ENCODE measurements around the gene LMAN2. TPM values are rescaled to one million over a fixed set of nuclear protein-coding genes. Genes with fewer than 3 reads are reported as not detected.

LMAN2 gene
- total RNA-seq, 4 donors from 2014 or later: 144 to 179 (median 154) TPM

DNA sequence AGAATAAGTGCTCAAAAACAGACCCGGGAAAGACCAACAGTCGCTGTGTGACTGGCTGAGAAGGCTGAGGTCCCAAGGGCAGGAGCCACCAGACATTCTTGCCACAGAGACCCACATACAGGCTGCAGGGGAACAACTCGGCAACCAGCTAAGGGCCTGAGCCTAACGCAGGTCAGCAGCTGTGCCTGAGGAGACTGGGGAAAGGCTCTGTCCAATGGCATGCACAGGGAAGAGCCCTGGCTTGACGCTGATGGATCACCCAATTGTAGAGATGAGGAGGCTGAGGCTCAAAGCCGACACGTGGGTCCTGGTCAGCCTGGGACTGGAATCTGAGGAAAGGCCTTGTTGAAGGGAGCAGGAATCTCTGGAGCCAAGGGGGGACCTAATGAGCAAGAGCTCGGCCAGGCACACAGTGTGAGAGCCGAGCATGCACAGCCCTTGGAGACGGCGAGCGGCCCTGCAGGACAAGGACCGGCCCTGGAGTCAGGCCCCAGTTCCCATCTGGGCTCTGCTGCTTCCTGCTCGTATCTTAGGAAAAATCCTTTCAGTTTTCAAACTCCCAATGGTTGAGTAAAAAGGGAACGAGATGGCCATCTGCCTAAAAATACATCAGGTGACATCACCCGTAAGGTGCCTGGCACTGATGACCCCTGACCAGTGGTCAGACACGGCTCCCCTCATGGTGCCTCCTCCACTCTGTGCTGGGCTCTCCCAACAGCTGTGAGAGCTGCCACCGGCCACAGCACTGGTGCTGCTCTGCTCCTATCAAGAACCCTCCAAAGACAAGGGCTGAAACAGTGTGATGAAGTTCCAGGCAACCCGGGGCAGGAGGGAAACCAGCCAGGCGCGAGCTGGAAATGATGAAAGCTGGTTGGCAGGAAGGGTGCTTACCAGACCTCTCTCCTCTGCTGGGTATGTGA is 16.4 kb downstream of the LMAN2 start:
- Histone ChIP-seq H3K27ac (no peak overlapping the region), H3K9me3 (no peaks in the 10 kb centered on the region), H3K4me1 (no peaks in the 10 kb centered on the region), H3K27me3 (no peaks in the 10 kb centered on the region), H3K4me3 (no peak overlapping the region), H3K36me3 (peaks cover 6 to 98% (median 32%) of the 10 kb centered on the region in 3 donors)
- 88 to 94% methylated on average over 19 to 21 of the region's 21 CpGs for WGBS, 2 donors
- no peak for TF ChIP-seq POLR2A (IDR thresholded peaks at IDR 0.05)
- TF ChIP-seq, protein P1, sequence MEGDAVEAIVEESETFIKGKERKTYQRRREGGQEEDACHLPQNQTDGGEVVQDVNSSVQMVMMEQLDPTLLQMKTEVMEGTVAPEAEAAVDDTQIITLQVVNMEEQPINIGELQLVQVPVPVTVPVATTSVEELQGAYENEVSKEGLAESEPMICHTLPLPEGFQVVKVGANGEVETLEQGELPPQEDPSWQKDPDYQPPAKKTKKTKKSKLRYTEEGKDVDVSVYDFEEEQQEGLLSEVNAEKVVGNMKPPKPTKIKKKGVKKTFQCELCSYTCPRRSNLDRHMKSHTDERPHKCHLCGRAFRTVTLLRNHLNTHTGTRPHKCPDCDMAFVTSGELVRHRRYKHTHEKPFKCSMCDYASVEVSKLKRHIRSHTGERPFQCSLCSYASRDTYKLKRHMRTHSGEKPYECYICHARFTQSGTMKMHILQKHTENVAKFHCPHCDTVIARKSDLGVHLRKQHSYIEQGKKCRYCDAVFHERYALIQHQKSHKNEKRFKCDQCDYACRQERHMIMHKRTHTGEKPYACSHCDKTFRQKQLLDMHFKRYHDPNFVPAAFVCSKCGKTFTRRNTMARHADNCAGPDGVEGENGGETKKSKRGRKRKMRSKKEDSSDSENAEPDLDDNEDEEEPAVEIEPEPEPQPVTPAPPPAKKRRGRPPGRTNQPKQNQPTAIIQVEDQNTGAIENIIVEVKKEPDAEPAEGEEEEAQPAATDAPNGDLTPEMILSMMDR (IDR thresholded peaks at IDR 0.05): no peak
- no peak for TF ChIP-seq EP300 (IDR thresholded peaks at IDR 0.05)
- no peak for DNase-seq (ENCODE audit: low spot score in 2 of 2)

DNA sequence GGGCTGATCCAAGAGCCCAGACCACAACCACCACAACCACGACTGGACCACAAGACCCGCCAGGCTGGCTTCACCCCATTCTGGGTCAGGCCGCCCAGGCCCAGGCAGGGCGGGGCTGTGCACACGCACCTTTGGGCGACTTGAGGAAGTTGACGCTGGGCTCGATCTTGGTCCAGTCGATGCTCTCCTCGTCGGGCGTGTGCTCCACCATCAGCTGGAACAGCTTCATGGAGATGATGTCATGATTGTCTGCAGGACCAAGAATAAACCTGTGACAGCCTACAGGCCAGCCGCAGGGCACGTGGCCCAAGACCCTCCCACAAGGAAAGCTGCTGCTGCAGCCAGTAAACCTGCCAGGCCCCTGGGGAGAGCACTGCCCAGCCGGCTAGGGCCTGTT is 17.3 kb downstream of the LMAN2 start:
- no peaks in the 10 kb centered on the region for H3K9me3 ChIP-seq
- no peaks in the 10 kb centered on the region for H3K4me1 ChIP-seq
- H3K27me3 ChIP-seq: no peaks in the 10 kb centered on the region
- H3K36me3 ChIP-seq: peaks cover 6 to 100% (median 32%) of the 10 kb centered on the region in 3 donors
- no peak for TF ChIP-seq POLR2A (IDR thresholded peaks at IDR 0.05)
- no peak for TF ChIP-seq EP300 (IDR thresholded peaks at IDR 0.05)
- TF ChIP-seq, protein P1 (IDR thresholded peaks at IDR 0.05): no peak
- H3K27ac ChIP-seq: no peak overlapping the region
- WGBS, 2 donors: 75 to 83% methylated on average over 9 to 15 of the region's 15 CpGs
- H3K4me3 ChIP-seq: no peak overlapping the region
- no peak for DNase-seq (ENCODE audit: low spot score in 2 of 2)

DNA sequence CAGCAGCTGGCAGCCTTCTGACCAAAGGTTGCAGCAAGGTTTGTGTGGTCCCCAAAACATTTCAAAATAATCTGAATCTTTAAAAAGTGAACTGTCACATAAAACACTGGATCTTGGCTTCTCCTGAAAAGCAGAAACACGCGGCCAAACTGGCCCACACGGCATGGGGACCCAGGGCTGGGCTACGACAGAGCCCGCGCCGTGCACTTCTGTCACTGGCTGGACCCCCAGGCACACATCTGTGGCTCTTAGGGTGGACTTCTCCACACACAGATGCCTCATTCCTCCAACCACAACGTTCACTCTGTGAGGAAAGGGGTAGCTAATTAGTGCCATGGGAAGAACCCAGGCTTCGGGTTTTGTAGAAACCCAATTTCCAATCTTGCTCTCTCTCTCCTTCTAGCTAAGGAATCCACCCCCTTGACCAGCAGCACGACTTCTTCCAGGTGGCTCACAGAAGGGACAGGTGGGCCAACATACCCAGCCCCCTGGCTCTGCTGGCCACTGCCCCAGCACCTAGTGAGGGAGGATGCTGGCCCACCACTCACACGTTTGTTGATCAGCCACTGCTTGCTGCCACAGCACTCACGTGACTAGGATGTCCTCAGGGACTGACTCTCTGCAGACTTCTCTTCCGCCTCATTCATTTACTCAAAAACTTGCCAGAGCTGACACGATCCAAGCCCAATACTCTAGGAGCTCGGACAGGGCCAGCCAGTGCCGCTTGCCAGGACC is 17.9 kb downstream of the LMAN2 start:
- Histone ChIP-seq H3K4me1 (no peaks in the 10 kb centered on the region), H3K27ac (no peak overlapping the region), H3K27me3 (no peaks in the 10 kb centered on the region), H3K4me3 (no peak overlapping the region), H3K9me3 (no peaks in the 10 kb centered on the region), H3K36me3 (peaks cover 6 to 100% (median 32%) of the 10 kb centered on the region in 3 donors)
- no peak for TF ChIP-seq POLR2A (IDR thresholded peaks at IDR 0.05)
- TF ChIP-seq, protein P1 (IDR thresholded peaks at IDR 0.05): no peak
- no peak for TF ChIP-seq EP300 (IDR thresholded peaks at IDR 0.05)
- no peak for DNase-seq (ENCODE audit: low spot score in 2 of 2)
- 88 to 89% methylated on average over 15 to 16 of the region's 16 CpGs for WGBS, 2 donors

DNA sequence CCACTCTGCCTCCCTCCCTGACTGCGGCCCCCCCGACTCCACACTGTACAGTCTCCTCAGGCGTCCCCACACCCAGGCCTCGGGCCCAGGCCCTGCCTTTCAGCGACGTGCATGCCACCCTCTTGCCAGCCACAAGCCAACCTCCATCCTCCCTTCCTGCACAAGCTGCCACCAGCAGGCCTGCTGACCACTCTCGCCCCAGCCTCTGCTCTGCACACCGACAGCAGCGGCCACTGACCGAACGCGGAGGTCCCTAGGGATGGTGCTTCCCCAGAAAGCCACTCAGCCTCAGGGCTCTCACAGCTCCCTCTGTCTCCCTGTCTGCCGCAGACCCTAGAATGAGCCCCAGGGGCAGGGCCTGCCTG is 18.6 kb downstream of the LMAN2 start:
- no peaks in the 10 kb centered on the region for H3K27me3 ChIP-seq
- H3K27ac ChIP-seq: no peak overlapping the region
- TF ChIP-seq EP300 (IDR thresholded peaks at IDR 0.05) (no peak), POLR2A (IDR thresholded peaks at IDR 0.05) (no peak)
- TF ChIP-seq, protein P1 (IDR thresholded peaks at IDR 0.05): no peak
- no peak overlapping the region for H3K4me3 ChIP-seq
- no peak for DNase-seq (ENCODE audit: low spot score in 2 of 2)
- no peaks in the 10 kb centered on the region for H3K4me1 ChIP-seq
- WGBS, 2 donors: 85 to 89% methylated on average over 13 of the region's 13 CpGs
- H3K36me3 ChIP-seq: peaks cover 6 to 98% (median 32%) of the 10 kb centered on the region in 3 donors
- no peaks in the 10 kb centered on the region for H3K9me3 ChIP-seq

All from tibial nerve (tissue), 4 donors.